ENCODE data around the gene PBX2.
A peak's percentile ranks its signal among the peaks of the same experiment; 100 is the strongest.

PBX2 gene

DNA sequence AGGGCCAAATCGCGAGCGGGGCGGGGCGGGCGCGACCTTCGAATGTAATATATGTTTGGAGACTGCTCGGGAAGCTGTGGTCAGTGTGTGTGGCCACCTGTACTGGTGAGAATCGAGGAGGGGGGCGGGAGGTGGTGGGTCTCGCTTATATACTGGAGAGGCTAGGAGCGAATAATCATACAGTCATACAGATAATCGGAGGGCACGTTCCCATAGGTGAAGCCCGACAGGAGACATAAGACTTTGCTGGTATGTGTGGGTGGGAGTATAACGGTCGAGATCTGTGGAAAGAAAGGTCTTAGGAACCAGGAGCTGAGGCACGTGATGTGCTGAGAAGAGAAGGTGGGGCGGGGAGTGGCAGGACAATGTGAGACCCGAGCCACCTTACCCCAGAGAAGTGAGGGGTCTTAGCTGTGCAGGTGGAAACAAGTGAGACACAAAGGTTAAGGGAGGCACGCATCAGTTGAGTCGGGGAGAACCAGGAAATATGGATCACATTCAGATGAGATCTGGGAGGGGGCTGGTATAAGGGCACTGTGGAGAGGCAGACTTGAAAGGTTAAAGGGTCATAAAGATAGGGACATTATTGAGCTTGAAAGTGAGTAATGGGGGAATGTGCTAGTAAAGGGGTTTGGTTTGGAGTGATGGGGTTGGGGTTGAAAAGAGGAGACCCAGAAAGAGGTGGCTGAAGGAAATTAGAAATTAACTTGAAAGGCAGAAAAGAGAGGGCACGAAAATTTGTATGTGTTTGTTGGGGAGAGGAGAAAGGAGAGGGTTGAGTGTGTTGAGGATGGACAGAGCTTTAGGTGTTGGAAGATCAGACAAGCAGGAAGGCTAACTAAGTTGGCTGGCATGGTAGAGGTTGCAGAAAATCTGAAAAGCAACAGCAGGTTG lies 11.2 kb downstream of the PBX2 start:
- ATAC-seq (ENCODE audit: insufficient read depth, low read depth) (no peak), DNase-seq (no peak)
- Histone ChIP-seq H3K4me3 (ENCODE audit: low read depth in 1 of 2, low read length in 2 of 2) (peak overlapping the region; percentile 74 to 91), H3K27ac (ENCODE audit: low read length) (peak overlapping the region; percentile 93), H2AFZ (ENCODE audit: low read depth, low read length) (peak overlapping the region; percentile 74), H3K4me1 (ENCODE audit: insufficient read depth, low read length) (peaks cover 53% of the 10 kb centered on the region), H4K20me1 (ENCODE audit: insufficient read depth, low read length) (no peaks in the 10 kb centered on the region), H3K4me2 (ENCODE audit: insufficient read depth, low read length) (peak overlapping the region; percentile 75), H3K9ac (ENCODE audit: low read depth, low read length) (peak overlapping the region; percentile 79), H3K79me2 (ENCODE audit: insufficient read depth, low read length) (peaks cover 45% of the 10 kb centered on the region), H3K9me3 (ENCODE audit: insufficient read depth, low read length, severe bottlenecking) (no peaks in the 10 kb centered on the region), H3K36me3 (ENCODE audit: insufficient read depth, low read length) (peaks cover 44% of the 10 kb centered on the region), H3K27me3 (ENCODE audit: insufficient read depth, low read length, poor library complexity) (no peaks in the 10 kb centered on the region)
- TF ChIP-seq, protein P1, sequence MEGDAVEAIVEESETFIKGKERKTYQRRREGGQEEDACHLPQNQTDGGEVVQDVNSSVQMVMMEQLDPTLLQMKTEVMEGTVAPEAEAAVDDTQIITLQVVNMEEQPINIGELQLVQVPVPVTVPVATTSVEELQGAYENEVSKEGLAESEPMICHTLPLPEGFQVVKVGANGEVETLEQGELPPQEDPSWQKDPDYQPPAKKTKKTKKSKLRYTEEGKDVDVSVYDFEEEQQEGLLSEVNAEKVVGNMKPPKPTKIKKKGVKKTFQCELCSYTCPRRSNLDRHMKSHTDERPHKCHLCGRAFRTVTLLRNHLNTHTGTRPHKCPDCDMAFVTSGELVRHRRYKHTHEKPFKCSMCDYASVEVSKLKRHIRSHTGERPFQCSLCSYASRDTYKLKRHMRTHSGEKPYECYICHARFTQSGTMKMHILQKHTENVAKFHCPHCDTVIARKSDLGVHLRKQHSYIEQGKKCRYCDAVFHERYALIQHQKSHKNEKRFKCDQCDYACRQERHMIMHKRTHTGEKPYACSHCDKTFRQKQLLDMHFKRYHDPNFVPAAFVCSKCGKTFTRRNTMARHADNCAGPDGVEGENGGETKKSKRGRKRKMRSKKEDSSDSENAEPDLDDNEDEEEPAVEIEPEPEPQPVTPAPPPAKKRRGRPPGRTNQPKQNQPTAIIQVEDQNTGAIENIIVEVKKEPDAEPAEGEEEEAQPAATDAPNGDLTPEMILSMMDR (IDR thresholded peaks at IDR 0.05; ENCODE audit: borderline replicate concordance, extremely low read depth, low read length, poor library complexity, severe bottlenecking), result no peak
- no peak for TF ChIP-seq EZH2 (IDR thresholded peaks at IDR 0.05; ENCODE audit: borderline replicate concordance, low read depth, low read length, severe bottlenecking)

DNA sequence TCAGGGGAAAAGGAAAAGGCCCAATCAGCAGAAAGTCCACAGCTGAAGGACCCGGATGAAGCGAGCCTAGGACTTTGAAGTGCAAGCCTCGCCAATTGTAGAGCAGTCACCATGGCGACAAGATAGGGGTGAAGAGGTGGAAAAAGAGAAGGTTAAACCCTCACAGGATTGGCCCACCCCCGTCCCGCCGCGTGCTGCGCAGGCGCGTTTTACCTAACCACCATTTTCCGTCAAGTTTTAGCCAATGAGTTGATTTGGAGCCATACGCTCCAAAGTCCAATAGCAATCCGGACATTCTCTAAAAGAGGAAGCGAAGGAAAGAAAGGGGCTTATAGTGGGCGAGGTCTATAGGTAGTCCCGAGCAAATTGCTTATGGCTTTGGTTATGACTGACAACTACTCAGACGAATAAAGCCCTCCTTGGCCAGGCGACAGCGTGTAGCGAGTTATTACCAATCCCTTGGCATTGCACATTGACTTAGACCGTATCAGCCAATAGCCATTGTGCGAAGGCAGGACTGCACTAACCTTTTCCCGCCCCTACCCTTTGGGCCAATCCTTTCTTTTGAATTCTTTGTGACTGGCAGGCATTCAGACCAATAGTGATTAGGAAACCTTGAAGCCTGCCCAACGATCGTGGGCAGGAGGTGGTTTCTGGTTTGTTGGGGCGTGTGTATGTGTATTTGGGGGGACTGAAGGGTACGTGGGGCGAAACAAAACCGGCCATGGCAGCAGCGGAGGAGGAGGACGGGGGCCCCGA lies 12.0 kb downstream of the PBX2 start, which contains the start of gene RNF5:
RNF5 (plus strand) TSS at position 618 of the 759 bp plus-strand sequence; CDS start at position 725, 107 bp downstream.
- Histone ChIP-seq H3K79me2 (ENCODE audit: insufficient read depth, low read length) (peaks cover 47% of the 10 kb centered on the region), H3K4me2 (ENCODE audit: insufficient read depth, low read length) (peak within 1 kb of the TSS; percentile 75), H4K20me1 (ENCODE audit: insufficient read depth, low read length) (no peaks in the 10 kb centered on the region), H3K27me3 (ENCODE audit: insufficient read depth, low read length, poor library complexity) (no peaks in the 10 kb centered on the region), H2AFZ (ENCODE audit: low read depth, low read length) (peak within 1 kb of the TSS; percentile 74), H3K36me3 (ENCODE audit: insufficient read depth, low read length) (peaks cover 35% of the 10 kb centered on the region), H3K9ac (ENCODE audit: low read depth, low read length) (peak within 1 kb of the TSS; percentile 92), H3K4me1 (ENCODE audit: insufficient read depth, low read length) (peaks cover 53% of the 10 kb centered on the region), H3K4me3 (ENCODE audit: low read depth in 1 of 2, low read length in 2 of 2) (peak within 1 kb of the TSS; percentile 74 to 91), H3K27ac (ENCODE audit: low read length) (peak within 1 kb of the TSS; percentile 93), H3K9me3 (ENCODE audit: insufficient read depth, low read length, severe bottlenecking) (no peaks in the 10 kb centered on the region)
- ATAC-seq (ENCODE audit: insufficient read depth, low read depth) (peak; percentile 85), DNase-seq (peak; percentile 98)
- TF ChIP-seq, protein P1 (IDR thresholded peaks at IDR 0.05; ENCODE audit: borderline replicate concordance, extremely low read depth, low read length, poor library complexity, severe bottlenecking), result no peak
- no peak for TF ChIP-seq EZH2 (IDR thresholded peaks at IDR 0.05; ENCODE audit: borderline replicate concordance, low read depth, low read length, severe bottlenecking)

DNA sequence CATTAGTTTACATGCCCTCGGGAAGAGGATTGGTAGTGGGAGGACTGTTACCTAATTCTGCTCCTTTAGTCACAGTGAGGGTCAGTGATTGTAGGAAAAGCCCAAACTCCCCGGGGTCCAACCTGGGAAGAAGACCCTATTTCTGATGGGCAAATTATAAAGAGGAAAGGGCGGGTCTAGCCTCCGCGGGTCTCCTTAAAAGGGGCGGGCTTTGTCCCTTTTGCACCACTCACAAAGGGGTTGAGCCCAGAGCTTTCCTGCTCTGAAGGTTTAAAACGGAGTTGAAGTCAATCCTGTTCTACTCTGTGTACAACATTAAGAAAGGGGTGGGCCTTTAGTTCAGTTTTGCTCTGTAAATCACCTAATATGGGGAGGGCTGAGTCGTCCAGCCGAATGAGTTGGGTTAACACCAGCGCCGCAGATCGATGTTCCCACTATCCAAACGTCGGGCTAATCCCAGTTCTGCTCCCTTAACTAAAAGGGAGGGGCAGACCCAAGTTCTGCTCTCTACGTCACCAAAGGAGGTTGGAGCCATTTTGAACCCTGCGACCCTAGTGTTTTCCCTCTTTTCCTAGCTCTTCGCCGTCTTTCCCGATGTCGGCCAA lies 12.7 kb downstream of the PBX2 start:
- TF ChIP-seq, protein P1 (IDR thresholded peaks at IDR 0.05; ENCODE audit: borderline replicate concordance, extremely low read depth, low read length, poor library complexity, severe bottlenecking), result no peak
- no peak for TF ChIP-seq EZH2 (IDR thresholded peaks at IDR 0.05; ENCODE audit: borderline replicate concordance, low read depth, low read length, severe bottlenecking)

More for the DNA sequence above, 12.7 kb downstream of the PBX2 start:
- peaks cover 47% of the 10 kb centered on the region for H3K79me2 ChIP-seq (ENCODE audit: insufficient read depth, low read length)
- DNase-seq, result peak; percentile 66
- H3K4me3 ChIP-seq (ENCODE audit: low read depth in 1 of 2, low read length in 2 of 2), result peak overlapping the region; percentile 17 to 91; a peak in 3 of 4 replicates
- no peak for ATAC-seq (ENCODE audit: insufficient read depth, low read depth)
- H3K9ac ChIP-seq (ENCODE audit: low read depth, low read length), result peak overlapping the region; percentile 92
- H2AFZ ChIP-seq (ENCODE audit: low read depth, low read length), result peak overlapping the region; percentile 73
- no peaks in the 10 kb centered on the region for H3K27me3 ChIP-seq (ENCODE audit: insufficient read depth, low read length, poor library complexity)
- H3K4me2 ChIP-seq (ENCODE audit: insufficient read depth, low read length), result peak overlapping the region; percentile 75
- peaks cover 28% of the 10 kb centered on the region for H3K36me3 ChIP-seq (ENCODE audit: insufficient read depth, low read length)
- peaks cover 53% of the 10 kb centered on the region for H3K4me1 ChIP-seq (ENCODE audit: insufficient read depth, low read length)
- peak overlapping the region; percentile 93 for H3K27ac ChIP-seq (ENCODE audit: low read length)
- no peaks in the 10 kb centered on the region for H4K20me1 ChIP-seq (ENCODE audit: insufficient read depth, low read length)
- H3K9me3 ChIP-seq (ENCODE audit: insufficient read depth, low read length, severe bottlenecking), result no peaks in the 10 kb centered on the region

All from DND-41 (cell line).